ENCODE measurements around the gene CENPA.
"Not testable (repeated sequence)": the region's sequence is repeated elsewhere in the genome, so short reads cannot be mapped to it uniquely, and the experiment has no call there.

The CENPA gene

DNA sequence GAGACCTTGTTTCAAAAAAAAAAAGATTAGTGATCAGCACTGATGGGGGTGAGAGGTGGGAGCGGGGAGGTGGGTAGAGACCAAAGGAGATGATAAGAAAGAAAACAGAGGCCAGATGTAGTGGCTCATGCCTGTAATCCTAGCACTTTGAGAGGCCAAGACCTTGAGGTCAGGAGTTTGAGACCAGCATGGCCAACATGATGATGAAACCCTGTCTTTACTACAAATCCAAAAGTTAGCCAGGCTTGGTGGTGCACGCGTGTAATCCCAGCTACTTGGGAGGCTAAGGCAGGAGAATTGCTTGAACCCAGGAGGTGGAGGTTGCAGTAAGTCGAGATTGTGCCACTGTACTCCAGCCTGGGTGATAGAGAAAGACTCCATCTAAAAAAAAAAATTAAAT, 31.3 kb upstream of the CENPA start:
- Mint-ChIP-seq H3K4me1 (peaks cover 13 to 18% of the 10 kb centered on the region in 2 donors), H3K4me3 (no peak overlapping the region), H3K27me3 (no peaks in the 10 kb centered on the region), H3K9me3 (no peaks in the 10 kb centered on the region), H3K27ac (no peak overlapping the region), H3K36me3 (no peaks in the 10 kb centered on the region)
- DNase-seq = no peak
- ATAC-seq (replicated peaks) = no peak

GRCh38 chr2:26754972-26755670, 30.7 kb upstream of the CENPA start:
- DNase-seq (peak; percentile 23), ATAC-seq (replicated peaks) (peak; percentile 56 to 78)
- peaks cover 11 to 18% of the 10 kb centered on the region in 2 donors for H3K4me1 Mint-ChIP-seq

GRCh38 chr2:26756337-26756736, 29.5 kb upstream of the CENPA start:
- ATAC-seq (replicated peaks) = no peak
- Mint-ChIP-seq H3K36me3 (no peaks in the 10 kb centered on the region), H3K27ac (no peak overlapping the region), H3K4me3 (no peak overlapping the region), H3K4me1 (peaks cover 11 to 18% of the 10 kb centered on the region in 2 donors), H3K9me3 (no peaks in the 10 kb centered on the region), H3K27me3 (no peaks in the 10 kb centered on the region)
- DNase-seq = no peak

More at GRCh38 chr2:26754972-26755670, 30.7 kb upstream of the CENPA start:
- Mint-ChIP-seq H3K4me3 (no peak overlapping the region), H3K9me3 (no peaks in the 10 kb centered on the region), H3K27ac (no peak overlapping the region), H3K36me3 (no peaks in the 10 kb centered on the region), H3K27me3 (no peaks in the 10 kb centered on the region)

- peak; percentile 20 for DNase-seq
- H3K27me3 Mint-ChIP-seq = no peaks in the 10 kb centered on the region
- no peak overlapping the region for H3K27ac Mint-ChIP-seq
- no peaks in the 10 kb centered on the region for H3K36me3 Mint-ChIP-seq
- ATAC-seq (replicated peaks) = peak; percentile 59 to 70
- no peaks in the 10 kb centered on the region for H3K9me3 Mint-ChIP-seq
- H3K4me1 Mint-ChIP-seq = peaks cover 11 to 18% of the 10 kb centered on the region in 2 donors
- H3K4me3 Mint-ChIP-seq = no peak overlapping the region
Measured at GRCh38 chr2:26757873-26758789, 27.7 kb upstream of the CENPA start.

DNA sequence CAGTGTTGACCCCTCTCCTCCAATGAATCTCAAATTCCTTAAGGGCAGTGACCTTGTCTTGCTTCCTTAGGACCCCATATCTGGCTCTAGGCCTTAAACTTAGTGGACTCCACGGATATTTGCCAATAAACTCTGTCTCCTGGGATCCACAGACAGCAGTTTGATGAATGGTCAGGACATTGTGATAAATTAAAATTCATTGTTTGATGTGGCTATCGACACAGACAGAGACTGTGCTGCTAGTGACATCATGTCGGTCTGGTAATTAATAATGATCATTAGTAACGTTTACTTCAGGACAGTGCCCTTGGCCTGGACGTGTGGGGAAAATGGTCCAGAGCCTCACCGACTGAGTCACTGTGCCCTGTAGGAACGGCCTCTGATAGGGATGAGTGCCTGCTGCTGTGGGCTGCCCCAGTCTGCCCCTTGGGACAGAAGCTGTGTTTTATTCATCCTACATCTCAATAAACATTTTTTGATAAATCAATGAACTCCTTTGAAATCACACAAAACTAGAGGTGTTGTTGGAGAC, 27.0 kb upstream of the CENPA start:
- DNase-seq = no peak
- no peak for ATAC-seq (replicated peaks)
- H3K4me3 Mint-ChIP-seq = no peak overlapping the region
- H3K9me3 Mint-ChIP-seq = no peaks in the 10 kb centered on the region
- H3K4me1 Mint-ChIP-seq = peaks cover 13 to 18% of the 10 kb centered on the region in 2 donors
- no peaks in the 10 kb centered on the region for H3K27me3 Mint-ChIP-seq
- no peaks in the 10 kb centered on the region for H3K36me3 Mint-ChIP-seq
- H3K27ac Mint-ChIP-seq = no peak overlapping the region

- no peak for ATAC-seq (replicated peaks)
- Mint-ChIP-seq H3K9me3 (no peaks in the 10 kb centered on the region), H3K27me3 (no peaks in the 10 kb centered on the region), H3K4me1 (peaks cover 16 to 21% of the 10 kb centered on the region in 2 donors), H3K36me3 (peaks cover 0 to 4% of the 10 kb centered on the region in 2 donors), H3K27ac (no peak overlapping the region), H3K4me3 (no peak overlapping the region)
- no peak for DNase-seq
Measured at GRCh38 chr2:26759845-26760244, 26.0 kb upstream of the CENPA start.

DNA sequence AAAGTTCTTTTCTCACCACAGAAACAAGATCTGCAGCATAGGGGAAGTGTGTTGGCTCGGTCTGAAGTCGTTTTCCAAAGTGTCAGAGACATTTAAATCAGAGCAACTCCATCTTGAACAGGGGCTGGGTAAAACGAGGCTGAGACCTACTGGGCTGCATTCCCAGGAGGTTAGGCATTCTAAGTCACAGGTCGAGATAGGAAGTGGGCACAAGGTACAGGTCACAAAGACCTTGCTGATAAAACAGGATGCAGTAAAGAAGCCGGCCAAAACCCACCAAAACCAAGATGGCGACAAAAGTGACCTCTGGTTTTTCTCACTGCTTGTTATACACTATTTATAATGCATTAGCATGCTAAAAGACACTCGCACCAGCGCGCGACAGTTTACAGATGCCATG, 24.9 kb upstream of the CENPA start:
- H3K4me3 Mint-ChIP-seq = not testable (repeated sequence)
- H3K4me1 Mint-ChIP-seq = peaks cover 23 to 27% of the 10 kb centered on the region in 2 donors

DNA sequence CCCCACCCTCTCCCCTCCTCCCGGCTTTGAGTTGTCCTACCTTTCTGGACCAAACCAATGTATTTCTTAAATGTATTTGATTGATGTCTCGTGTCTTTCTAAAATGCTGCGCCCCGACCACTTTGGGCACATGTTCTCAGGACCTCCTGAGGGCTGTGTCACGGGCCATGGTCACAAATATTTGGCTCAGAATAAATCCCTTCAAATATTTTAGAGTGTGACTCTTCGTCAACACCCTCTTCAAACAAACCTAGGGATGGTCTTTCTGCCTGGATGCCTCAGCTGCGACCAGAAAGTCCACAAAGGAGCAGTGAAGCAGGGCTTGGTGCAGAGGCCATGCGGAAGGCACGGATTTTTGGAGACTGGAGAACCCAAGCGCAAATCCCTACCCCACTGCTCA, 22.8 kb upstream of the CENPA start:
- peak overlapping the region; percentile 56 for H3K27ac Mint-ChIP-seq

More for the DNA sequence above, 24.9 kb upstream of the CENPA start:
- not testable (repeated sequence) for ATAC-seq (replicated peaks); H3K36me3 Mint-ChIP-seq; H3K27me3 Mint-ChIP-seq; DNase-seq; H3K9me3 Mint-ChIP-seq; H3K27ac Mint-ChIP-seq

GRCh38 chr2:26764078-26764887, 21.6 kb upstream of the CENPA start, which contains the start of gene SLC35F6:
Gene SLC35F6 (plus strand): TSS chr2:26764284. CDS start chr2:26764350, 66 bp downstream.
- Mint-ChIP-seq H3K4me1 (peaks cover 22 to 34% of the 10 kb centered on the region in 2 donors), H3K9me3 (no peaks in the 10 kb centered on the region)

More for the DNA sequence above, 22.8 kb upstream of the CENPA start:
- Mint-ChIP-seq H3K36me3 (peaks cover 3 to 4% of the 10 kb centered on the region in 2 donors), H3K4me1 (peaks cover 24 to 31% of the 10 kb centered on the region in 2 donors), H3K4me3 (peak overlapping the region; percentile 92 to 99), H3K27me3 (no peaks in the 10 kb centered on the region), H3K9me3 (no peaks in the 10 kb centered on the region)
- ATAC-seq (replicated peaks) = no peak
- no peak for DNase-seq

GRCh38 chr2:26764906-26765305, 20.9 kb upstream of the CENPA start:
- Mint-ChIP-seq H3K4me1 (peaks cover 24 to 37% of the 10 kb centered on the region in 2 donors), H3K36me3 (peaks cover 7 to 11% of the 10 kb centered on the region in 2 donors), H3K4me3 (peak overlapping the region; percentile 92 to 99), H3K9me3 (no peaks in the 10 kb centered on the region), H3K27me3 (no peaks in the 10 kb centered on the region), H3K27ac (peak overlapping the region; percentile 96)
- DNase-seq (no peak), ATAC-seq (replicated peaks) (no peak)

More at GRCh38 chr2:26764078-26764887, 21.6 kb upstream of the CENPA start, which contains the start of gene SLC35F6:
- Mint-ChIP-seq H3K36me3 (peaks cover 7 to 11% of the 10 kb centered on the region in 2 donors), H3K27ac (peak within 1 kb of the TSS; percentile 96), H3K4me3 (peak within 1 kb of the TSS; percentile 92 to 99), H3K27me3 (no peaks in the 10 kb centered on the region)
- DNase-seq (peak; percentile 75), ATAC-seq (replicated peaks) (peak; percentile 97)

GRCh38 chr2:26765475-26766200, 20.2 kb upstream of the CENPA start:
- peaks cover 24 to 41% of the 10 kb centered on the region in 2 donors for H3K4me1 Mint-ChIP-seq
- H3K4me3 Mint-ChIP-seq = peak overlapping the region; percentile 92 to 99
- DNase-seq = no peak
- H3K9me3 Mint-ChIP-seq = no peaks in the 10 kb centered on the region
- no peaks in the 10 kb centered on the region for H3K27me3 Mint-ChIP-seq
- ATAC-seq (replicated peaks) = no peak
- no peak overlapping the region for H3K27ac Mint-ChIP-seq
- H3K36me3 Mint-ChIP-seq = peaks cover 7 to 11% of the 10 kb centered on the region in 2 donors

DNA sequence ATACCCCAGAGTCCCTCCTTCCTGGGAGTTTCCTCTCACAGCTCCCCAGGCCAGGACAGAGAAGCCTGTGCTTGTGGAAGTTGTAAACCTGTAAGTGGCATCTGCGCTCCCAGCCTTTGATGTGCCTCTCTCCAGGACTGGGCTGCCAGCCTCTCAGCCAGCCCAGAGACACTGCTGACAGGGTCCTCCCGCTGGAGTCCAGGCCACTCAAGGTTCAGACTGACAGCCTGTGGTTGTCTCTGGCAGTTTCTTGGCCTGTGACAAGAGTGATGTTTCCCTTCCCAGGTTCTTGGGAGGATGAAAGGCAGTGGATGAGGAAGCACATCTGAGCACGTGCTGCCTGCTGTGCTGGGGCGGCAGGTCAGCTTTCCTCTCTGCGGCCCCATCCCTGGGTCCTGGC, 18.7 kb upstream of the CENPA start:
- Mint-ChIP-seq H3K27me3 (no peaks in the 10 kb centered on the region), H3K9me3 (no peaks in the 10 kb centered on the region), H3K4me3 (no peak overlapping the region), H3K4me1 (peaks cover 30 to 56% of the 10 kb centered on the region in 2 donors), H3K36me3 (peaks cover 9 to 23% of the 10 kb centered on the region in 2 donors), H3K27ac (no peak overlapping the region)
- DNase-seq = no peak
- ATAC-seq (replicated peaks) = no peak

DNA sequence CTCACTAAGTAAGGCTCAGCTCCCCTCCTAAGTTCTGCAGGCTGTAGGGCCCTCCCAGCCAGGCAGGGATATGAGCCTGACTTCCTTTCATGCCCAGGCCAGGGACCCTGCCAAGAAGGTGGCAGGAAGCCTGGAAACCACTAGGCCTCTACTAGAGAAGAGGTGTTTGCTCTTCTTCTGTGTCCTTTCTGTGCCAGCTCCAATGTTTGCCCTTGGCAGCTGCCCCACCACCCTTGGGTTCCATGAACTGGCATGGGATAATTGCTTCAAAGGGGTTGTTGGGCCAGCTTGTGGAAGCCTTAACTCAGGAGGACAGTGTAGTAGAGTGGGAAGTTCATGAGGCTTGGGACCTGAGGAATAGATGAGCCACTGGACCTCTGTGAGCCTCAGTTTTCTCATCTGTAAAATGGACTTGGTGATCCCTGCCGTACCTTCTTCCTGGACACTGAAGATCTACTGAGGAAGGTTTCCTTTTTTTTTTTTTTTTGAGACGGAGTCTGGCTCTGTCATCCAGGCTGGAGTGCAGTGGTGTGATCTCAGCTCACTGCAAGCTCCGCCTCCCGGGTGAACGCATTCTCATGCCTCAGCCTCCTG, 17.9 kb upstream of the CENPA start:
- DNase-seq (no peak), ATAC-seq (replicated peaks) (no peak)
- Mint-ChIP-seq H3K4me3 (no peak overlapping the region), H3K27me3 (no peaks in the 10 kb centered on the region), H3K9me3 (no peaks in the 10 kb centered on the region), H3K27ac (no peak overlapping the region), H3K36me3 (peaks cover 13 to 27% of the 10 kb centered on the region in 2 donors), H3K4me1 (peaks cover 33 to 62% of the 10 kb centered on the region in 2 donors)
